ENCODE results near the gene OR2AJ1. TPM values are rescaled to one million over a fixed set of nuclear protein-coding genes. Genes with fewer than 3 reads are reported as not detected.

OR2AJ1 gene, protein sequence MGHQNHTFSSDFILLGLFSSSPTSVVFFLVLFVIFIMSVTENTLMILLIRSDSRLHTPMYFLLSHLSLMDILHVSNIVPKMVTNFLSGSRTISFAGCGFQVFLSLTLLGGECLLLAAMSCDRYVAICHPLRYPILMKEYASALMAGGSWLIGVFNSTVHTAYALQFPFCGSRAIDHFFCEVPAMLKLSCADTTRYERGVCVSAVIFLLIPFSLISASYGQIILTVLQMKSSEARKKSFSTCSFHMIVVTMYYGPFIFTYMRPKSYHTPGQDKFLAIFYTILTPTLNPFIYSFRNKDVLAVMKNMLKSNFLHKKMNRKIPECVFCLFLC
- total RNA-seq: not detected
- long read RNA-seq: 0 reads

DNA sequence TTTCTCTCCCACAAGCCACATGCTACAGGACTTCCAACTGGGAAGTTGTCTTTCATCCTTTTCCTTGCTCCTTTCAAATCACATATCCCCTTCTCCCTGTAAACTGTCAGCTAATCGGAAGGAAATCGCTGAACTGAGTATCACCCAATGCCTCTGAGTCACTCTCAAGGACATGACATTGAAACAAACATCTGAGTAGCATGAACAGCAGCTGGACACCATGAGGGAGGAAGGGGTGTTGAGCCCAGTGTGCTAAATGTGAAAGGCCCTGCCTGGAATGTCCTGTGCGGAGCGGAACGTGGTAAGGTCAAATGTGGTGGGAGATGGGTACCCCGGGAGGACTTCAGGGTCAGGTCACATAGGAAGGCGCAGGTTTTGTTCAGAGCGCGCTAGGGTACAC, at the start of gene OR2AJ1:
Gene OR2AJ1, plus strand, starts transcription at position 22 of the 400 bp plus-strand sequence. CDS start 8,880 bp downstream, outside the sequence.
- no peaks in the 10 kb centered on the region for H3K36me3 ChIP-seq
- no peaks in the 10 kb centered on the region for H3K4me1 ChIP-seq
- DNase-seq: no peak
- no peaks in the 10 kb centered on the region for H3K9me3 ChIP-seq
- no peak for ATAC-seq
- H3K27ac ChIP-seq: no peak within 1 kb of the TSS
- intact Hi-C loops (cut with DNase I): no loop called here
- no peak for TF ChIP-seq POLR2A (IDR thresholded peaks at IDR 0.05)
- TF ChIP-seq, protein P1, sequence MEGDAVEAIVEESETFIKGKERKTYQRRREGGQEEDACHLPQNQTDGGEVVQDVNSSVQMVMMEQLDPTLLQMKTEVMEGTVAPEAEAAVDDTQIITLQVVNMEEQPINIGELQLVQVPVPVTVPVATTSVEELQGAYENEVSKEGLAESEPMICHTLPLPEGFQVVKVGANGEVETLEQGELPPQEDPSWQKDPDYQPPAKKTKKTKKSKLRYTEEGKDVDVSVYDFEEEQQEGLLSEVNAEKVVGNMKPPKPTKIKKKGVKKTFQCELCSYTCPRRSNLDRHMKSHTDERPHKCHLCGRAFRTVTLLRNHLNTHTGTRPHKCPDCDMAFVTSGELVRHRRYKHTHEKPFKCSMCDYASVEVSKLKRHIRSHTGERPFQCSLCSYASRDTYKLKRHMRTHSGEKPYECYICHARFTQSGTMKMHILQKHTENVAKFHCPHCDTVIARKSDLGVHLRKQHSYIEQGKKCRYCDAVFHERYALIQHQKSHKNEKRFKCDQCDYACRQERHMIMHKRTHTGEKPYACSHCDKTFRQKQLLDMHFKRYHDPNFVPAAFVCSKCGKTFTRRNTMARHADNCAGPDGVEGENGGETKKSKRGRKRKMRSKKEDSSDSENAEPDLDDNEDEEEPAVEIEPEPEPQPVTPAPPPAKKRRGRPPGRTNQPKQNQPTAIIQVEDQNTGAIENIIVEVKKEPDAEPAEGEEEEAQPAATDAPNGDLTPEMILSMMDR (IDR thresholded peaks at IDR 0.05): no peak
- no peak within 1 kb of the TSS for H3K4me3 ChIP-seq
- H3K27me3 ChIP-seq: no peaks in the 10 kb centered on the region
- WGBS (ENCODE audit: insufficient coverage, low coverage, low lambda C conversion rate, missing lambda C conversion rate): 76% methylated on average over 9 of the region's 9 CpGs

DNA sequence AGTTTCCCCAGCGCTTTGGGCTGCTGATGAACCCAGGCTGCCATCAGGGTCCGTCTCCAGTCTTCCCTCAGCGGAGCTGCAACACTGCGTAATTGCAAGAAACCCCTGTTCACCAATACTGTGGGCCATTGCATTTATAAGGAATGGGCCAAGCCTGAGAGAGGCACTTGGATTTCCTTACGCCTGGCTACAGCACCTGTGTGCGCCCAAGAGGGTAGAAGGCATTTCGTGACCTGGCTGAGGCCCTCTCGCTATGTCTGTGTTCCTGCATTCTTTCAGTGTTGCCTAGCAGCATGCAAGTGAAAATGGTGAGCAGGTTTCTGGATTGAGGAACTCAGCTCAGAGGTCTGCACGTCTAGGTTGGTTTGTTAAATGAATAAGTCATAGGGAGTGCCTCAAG, 41.3 kb upstream of the OR2AJ1 start:
- no peak overlapping the region for H3K4me3 ChIP-seq
- ATAC-seq: no peak
- no peak for DNase-seq
- H3K36me3 ChIP-seq: no peaks in the 10 kb centered on the region
- no peaks in the 10 kb centered on the region for H3K9me3 ChIP-seq
- WGBS (ENCODE audit: insufficient coverage, low coverage, low lambda C conversion rate, missing lambda C conversion rate): 85% methylated on average over 5 of the region's 9 CpGs
- intact Hi-C loops (cut with DNase I): no loop called here
- H3K27ac ChIP-seq: no peak overlapping the region
- no peaks in the 10 kb centered on the region for H3K4me1 ChIP-seq
- TF ChIP-seq, protein P1 (IDR thresholded peaks at IDR 0.05): no peak
- TF ChIP-seq POLR2A (IDR thresholded peaks at IDR 0.05): no peak
- no peaks in the 10 kb centered on the region for H3K27me3 ChIP-seq

DNA sequence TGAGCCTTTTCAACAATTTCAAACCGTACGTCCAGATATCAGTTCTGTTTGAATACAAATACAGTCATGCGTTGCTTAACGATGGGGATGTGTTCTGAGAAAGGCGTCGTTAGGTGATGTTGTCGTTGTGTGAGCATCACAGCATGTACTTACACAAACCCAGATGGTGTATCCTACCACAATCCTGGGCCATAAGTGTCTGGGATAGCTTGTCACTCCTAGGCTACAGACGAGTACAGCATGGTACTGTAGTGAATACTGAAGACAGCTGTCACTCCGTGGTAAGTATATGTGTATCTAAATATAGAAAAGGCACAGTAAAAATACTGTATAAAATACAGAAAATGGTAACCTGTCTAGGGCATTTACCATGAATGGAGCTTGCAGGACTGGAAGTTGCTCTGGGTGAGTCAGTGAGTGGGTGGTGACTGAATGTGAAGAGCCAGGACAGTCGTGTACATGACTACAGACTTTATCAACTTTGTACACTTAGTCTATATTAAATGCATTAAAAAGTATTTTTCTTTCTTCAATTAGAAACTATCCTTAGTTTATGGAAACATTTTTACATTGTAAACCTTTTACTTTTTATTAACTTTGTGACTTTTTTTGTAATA, 39.8 kb upstream of the OR2AJ1 start:
- ATAC-seq (no peak), DNase-seq (no peak)
- H3K9me3 ChIP-seq: no peaks in the 10 kb centered on the region
- no peaks in the 10 kb centered on the region for H3K27me3 ChIP-seq
- no peak overlapping the region for H3K4me3 ChIP-seq
- no peak overlapping the region for H3K27ac ChIP-seq
- H3K4me1 ChIP-seq: no peaks in the 10 kb centered on the region
- TF ChIP-seq, protein P1 (IDR thresholded peaks at IDR 0.05): no peak
- no peak for TF ChIP-seq POLR2A (IDR thresholded peaks at IDR 0.05)
- 83% methylated on average over 10 of the region's 10 CpGs for WGBS (ENCODE audit: insufficient coverage, low coverage, low lambda C conversion rate, missing lambda C conversion rate)
- H3K36me3 ChIP-seq: no peaks in the 10 kb centered on the region
- intact Hi-C loops (cut with DNase I): no loop called here

DNA sequence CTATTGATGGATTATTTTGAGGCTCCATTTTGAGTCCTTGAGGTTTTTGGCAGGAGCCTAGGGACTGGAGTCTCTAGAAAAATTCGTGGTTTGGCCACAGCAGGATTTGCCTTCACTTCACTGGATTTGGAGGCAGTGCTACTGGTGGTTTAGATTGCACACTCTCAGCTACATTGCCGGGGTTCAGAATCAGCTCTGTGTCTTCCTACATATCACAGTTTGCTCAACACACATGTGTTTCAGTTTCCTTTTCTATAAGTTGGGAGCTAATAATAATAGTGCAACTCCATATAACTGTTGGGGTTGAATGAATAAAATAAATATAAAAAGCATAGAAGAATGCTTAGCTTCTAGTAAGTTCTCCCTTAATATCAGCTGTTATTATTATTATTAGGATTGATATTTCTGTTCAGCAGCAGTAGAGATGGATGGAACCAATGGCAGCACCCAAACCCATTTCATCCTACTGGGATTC, 29.5 kb upstream of the OR2AJ1 start, which contains the start of gene OR2W3:
Gene OR2W3, plus strand, starts transcription at position 425 of the 475 bp plus-strand sequence. Its CDS starts 0 bp downstream, at position 425.
- H3K4me3 ChIP-seq: no peak within 1 kb of the TSS
- H3K27me3 ChIP-seq: no peaks in the 10 kb centered on the region
- H3K27ac ChIP-seq: no peak within 1 kb of the TSS
- no peaks in the 10 kb centered on the region for H3K9me3 ChIP-seq
- 33% methylated on average over 2 of the region's 2 CpGs for WGBS (ENCODE audit: insufficient coverage, low coverage, low lambda C conversion rate, missing lambda C conversion rate)
- H3K36me3 ChIP-seq: no peaks in the 10 kb centered on the region
- DNase-seq: no peak
- no peaks in the 10 kb centered on the region for H3K4me1 ChIP-seq
- TF ChIP-seq POLR2A (IDR thresholded peaks at IDR 0.05): no peak
- TF ChIP-seq, protein P1 (IDR thresholded peaks at IDR 0.05): no peak
- intact Hi-C loops (cut with DNase I): no loop called here
- ATAC-seq: no peak

Data from right lobe of liver (tissue), 6 donors.